Tibial nerve (tissue), 3 donors: ENCODE results near the gene FXYD1.

Source experiments
- CTCF ChIP-seq, 5 experiments: fragments of 200-600 bp in 3 of 5; fragments of 450-650 bp in 2 of 5; sonication (generic) in 3 of 5; IDR thresholded peaks; one replicate each; pipeline ENCODE4 v1.5.1; 2016 to 2019; ENCODE audit warnings: antibody characterized with exemption in 5 of 5, mild to moderate bottlenecking in 3 of 5, moderate library complexity in 2 of 5
- POLR2A ChIP-seq, 2 donors: fragments of 450-650 bp; IDR thresholded peaks; one replicate each; pipeline ENCODE4 v1.6.1; 2017; ENCODE audit warnings: antibody characterized with exemption in 2 of 2, mild to moderate bottlenecking in 2 of 2, moderate library complexity in 2 of 2

- TF ChIP-seq CTCF (IDR thresholded peaks at IDR 0.05) (no peak), POLR2A (IDR thresholded peaks at IDR 0.05) (no peak)
Observed at GRCh38 chr19:35166100-35167063, 27.8 kb downstream of the FXYD1 start.
